GM18520 (cell line): ENCODE measurements around the gene STOML2.
A peak's percentile ranks its signal among the peaks of the same experiment; 100 is the strongest.
"Not testable (repeated sequence)": the region's sequence is repeated elsewhere in the genome, so short reads cannot be mapped to it uniquely, and the experiment has no call there.

Experiments
- ATAC-seq: cut with Tn5 transposase; IDR thresholded peaks from one replicate; pipeline ENCODE4 v1.9.1; 2021; ENCODE audit not compliant: unreplicated experiment

STOML2 gene, protein sequence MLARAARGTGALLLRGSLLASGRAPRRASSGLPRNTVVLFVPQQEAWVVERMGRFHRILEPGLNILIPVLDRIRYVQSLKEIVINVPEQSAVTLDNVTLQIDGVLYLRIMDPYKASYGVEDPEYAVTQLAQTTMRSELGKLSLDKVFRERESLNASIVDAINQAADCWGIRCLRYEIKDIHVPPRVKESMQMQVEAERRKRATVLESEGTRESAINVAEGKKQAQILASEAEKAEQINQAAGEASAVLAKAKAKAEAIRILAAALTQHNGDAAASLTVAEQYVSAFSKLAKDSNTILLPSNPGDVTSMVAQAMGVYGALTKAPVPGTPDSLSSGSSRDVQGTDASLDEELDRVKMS

DNA sequence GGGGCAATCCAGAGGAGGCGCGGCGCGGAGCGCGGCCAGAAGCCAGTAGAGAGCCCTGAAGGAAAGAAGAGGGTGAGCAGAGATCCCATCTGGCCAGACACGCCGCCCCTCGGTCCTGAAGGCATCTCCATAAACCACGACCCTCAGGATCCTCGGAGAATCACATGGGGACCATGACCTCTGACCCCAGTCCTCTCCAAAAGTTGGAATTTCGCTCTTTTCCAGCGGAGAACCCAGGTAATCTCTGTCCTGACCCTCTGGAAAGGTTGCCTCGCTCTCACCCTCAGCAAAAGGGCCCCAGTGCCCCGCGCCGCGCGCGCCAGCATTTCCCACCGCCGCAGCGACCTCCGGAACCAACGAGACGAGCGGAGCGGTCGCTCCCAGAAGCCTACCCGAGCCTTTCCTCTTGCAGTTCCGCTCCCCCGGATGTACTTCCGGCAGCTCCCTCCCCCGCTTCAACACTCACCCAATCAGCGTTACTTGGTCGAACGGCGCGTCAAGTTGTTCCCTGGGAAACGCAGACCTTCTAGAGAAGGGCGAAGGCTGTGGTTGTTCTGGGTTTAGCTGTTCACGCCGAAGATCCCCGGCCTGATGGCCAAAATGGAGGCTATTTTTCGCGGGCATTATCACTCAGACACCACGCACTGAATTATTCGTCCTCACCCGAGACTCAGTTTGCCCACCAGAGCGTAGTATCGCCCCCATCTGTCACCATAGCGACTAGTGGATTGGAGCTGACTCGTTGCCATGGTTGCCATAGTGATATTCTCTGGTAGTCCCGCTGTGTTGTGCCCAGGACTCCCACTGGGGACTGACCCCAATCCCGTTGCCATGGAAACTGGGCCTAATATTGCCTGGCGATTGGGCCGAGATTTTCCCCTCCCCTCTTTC lies at the start of gene STOML2:
TSS of gene STOML2 (minus strand) at position 363 of the 891 bp plus-strand sequence. CDS start at position 326, 37 bp downstream.
- ATAC-seq: peak; percentile 85

DNA sequence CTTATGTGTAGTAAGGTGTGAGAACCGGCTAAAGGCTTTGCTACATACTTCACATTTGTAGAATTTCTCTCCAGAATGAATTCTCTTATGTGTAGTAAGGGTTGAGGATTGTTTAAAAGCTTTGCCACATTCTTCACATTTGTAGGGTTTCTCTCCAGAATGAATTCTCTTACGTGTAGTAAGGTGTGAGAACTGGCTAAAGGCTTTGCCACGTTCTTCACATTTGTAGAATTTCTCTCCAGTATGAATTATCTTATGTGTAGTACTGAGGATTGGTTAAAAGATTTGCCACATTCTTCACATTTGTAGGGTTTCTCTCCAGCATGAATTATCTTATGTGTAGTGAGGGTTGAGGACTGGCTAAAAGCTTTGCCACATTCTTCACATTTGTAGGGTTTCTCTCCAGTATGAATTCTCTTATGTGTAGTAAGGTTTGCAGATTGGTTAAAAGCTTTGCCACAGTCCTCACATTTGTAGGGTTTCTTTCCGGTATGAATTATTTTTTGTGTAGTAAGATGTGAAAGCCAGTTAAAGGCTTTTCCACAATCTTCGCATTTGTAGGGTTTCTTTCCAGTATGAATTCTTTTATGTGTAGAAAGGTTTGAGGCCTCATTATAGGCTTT lies 45.1 kb upstream of the STOML2 start:
- not testable (repeated sequence) for ATAC-seq

DNA sequence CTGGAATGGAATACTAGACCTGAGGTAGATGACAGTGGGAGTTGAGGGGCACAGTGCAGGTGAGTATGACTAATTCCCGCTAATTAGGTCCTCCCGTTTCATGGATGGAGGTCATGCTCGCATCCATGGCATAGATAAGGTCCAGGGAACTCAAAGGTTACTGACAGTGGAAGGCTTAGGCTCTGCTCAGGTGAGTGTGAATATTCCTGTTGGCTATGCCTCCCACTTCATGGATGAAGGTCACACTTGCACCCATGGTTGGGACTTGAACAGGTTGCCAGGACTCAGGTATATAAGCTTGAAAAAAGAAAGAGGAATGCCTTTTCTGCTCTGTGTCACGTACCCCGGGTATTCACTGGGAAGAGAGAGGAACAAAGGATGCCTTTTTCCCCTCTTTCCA lies 39.1 kb upstream of the STOML2 start:
- no peak for ATAC-seq

DNA sequence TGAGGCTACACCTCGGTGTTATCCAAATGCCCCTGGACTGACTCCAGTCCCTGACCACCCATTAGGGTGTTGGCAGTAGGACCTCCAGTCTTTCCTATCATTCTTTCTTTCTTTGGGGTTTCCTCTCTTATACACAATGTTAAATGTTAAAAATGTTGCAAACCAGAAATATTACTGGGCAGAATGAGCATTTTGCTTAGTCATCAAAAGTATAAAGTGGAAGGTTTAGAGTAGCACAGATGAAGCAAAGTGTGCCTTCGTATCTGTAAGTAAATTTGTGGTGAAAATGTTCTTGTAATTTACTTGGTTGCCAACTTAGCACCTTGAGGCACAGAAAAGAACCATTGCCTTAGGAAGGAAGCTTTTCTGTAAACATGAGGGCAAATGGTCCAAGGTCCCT lies 37.2 kb upstream of the STOML2 start:
- ATAC-seq: no peak

DNA sequence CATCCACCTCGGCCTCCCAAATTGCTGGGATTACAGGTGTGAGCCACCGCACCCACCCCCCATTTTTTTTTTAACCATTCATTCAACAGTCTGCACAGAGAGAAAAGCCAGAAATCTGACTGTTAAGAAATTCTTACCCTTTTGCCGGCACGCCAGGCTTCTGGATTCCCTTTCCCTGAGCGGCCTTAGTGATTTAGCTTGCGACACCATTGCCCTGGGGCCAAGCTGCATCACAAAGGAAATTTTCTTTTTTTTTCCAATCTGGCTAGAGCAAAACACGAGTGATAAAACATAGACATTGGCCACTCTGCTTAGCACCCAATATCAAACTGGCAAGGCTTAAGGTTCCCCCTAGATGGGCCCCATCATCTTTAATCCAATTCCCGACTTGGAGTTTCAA lies 33.9 kb upstream of the STOML2 start:
- ATAC-seq: no peak

DNA sequence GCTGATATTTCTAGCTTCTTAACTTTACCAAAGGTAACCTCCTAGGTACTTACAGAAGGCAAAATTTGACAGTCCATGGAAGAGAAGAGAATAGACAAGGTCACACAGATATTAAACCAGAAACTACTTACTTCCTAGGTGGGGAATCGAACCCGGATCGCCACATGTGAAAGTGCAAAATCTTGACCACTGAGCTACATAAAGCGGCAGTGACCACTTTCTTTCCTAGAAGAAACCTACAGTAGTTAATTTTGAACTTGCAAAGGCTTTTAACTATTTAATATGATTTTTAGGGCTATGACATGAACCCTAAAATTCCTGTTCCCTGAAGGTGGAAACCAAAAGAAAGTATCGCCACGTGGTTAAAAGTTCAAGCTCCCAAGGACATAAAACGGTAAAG lies 33.1 kb upstream of the STOML2 start:
- no peak for ATAC-seq

DNA sequence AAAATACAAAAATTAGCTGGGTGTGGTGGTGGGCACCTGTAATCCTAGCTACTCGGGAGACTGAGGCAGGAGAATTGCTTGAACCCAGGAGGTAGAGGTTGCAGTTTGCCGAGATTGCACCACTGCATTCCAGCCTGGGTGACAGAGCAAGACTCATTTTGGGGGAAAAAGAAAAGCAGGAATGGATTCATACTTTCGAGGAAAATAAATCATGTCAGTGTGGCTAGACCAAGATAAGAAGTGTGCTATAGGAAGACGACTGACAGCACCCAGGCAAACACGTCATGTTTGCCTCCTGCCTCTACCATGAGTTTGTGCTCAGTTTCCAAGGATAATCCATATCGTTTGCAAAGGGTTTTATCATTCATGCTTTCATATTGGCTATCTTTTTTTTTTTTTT lies 32.0 kb upstream of the STOML2 start:
- ATAC-seq: no peak

DNA sequence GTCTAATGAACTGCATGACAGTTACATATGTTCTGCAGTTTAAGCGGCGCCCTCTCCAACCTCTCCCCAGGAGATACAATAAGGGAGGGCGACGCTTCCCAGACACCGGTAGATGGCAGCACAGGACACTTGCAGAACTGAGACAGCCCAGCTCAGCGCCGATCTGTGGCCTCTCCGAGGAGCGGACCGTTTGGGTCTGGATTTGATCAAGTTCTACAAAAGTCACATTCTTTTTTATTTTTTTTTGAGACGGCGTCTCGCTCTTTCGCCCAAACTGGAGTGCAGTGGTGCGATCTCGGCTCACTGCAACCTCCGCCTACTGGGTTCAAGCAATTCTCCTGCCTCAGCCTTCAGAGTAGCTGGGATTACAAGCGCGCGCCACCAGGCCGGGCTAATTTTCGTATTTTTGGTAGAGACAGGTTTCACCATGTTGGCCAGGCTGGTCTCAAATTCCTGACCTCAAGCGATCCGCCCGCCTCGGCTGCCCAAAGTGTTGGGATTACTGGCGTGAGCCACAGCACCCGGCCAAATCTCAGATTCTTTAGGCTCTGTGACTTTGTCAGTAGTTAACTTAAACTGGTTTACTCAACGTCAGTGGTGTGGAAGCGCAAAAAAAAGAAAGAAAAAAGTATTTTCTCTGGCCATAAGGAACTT lies 14.1 kb upstream of the STOML2 start:
- ATAC-seq: peak; percentile 41

DNA sequence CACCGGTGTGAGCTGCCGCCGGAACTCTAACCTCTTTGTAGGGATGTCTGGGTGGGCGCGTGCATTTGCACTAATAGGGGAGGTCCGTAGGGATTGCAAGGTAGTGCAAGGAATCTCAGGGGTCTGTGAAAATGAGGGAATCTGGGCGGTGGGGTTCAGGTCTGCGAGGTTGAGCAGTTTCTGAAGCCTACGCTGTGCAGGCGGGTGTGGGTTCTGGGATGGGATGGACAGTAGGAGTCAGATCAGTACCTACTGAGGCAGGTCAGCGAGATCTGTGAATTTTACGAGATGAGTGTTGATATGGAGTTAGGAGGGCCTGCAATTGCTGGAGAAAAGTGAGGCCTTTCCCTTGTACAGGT lies 13.6 kb upstream of the STOML2 start:
- no peak for ATAC-seq

DNA sequence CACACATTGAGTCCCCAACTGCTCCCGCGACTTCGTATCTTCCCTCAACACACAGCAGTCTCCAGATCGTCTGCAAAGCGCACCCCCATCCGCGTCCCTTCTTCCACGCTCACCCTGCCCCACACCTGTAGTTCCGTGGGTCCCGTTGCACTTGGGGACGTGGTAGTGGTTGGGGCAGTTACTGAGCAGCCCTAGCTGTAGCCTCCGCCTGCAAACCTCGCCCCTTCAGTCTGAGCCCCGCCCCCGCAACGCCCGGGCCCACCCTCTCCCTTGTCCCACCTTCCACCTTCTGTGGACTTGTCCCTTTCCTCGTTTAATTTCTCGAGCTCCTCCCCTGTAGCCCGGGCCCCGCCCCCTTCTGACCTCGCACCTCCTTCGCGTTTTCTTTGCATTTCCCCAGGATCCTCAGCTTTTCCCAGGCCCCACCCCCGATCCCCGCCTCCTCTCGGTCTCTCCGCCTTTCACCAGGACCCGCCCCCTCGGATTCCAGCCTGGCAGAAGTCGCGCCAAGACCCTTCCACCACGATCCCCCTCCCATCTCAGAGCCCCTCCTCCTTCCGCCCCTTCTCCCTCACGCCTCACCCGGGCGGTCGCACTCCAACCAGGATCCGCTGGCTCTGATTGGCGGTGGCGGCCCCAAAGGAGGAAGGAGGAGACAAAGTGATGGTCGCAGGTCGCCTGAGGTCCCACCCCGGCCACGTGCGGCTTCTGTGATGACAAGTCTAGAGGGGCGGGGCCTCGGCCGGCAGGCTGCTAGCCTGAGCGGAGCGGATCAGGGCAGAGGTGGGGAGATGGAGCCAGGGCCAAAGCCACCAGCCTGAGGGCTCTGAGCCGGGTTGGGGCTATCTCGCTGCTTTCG lies 13.0 kb upstream of the STOML2 start, which contains the start of gene ATOSB:
TSS of gene ATOSB (minus strand) at position 183 of the 859 bp plus-strand sequence. CDS start 7,588 bp downstream, outside the sequence.
- ATAC-seq: peak; percentile 40

DNA sequence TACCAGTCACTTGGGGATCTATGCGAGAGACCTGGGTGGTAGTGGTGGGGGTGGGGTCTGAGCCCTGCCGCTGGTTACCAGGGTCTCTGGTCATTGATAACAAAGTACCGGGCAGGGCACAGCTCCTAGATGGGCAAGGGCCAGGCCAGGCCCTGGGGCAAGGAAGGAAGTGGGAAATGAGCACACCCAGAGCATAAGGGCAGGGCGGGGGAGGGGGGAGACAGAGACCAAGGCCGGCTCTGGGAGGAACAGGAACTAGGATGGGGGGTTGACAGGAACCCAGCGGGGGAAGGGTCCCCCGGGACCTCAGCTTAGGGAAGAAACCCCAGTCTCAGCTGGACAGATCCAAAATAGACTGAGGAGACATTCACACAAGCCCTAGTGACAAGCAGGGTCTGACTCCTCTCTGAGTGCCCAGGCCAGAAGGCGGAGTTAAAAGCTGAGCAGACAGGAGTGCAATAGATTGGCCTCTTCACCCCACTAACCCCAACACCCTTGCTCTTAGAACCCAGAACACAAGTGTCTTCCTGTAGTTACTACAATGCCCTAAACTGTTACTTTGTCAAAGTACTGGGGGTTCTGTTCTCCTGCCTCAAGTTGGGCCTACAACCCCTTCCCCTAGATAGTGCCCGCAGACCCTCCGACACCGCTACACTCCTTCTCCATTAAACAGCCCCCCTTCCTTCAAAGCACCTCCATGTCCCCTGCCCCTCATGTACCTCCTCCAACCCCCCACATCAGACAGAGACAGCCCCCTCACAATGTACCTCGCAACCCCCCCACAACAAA lies 12.1 kb upstream of the STOML2 start:
- ATAC-seq: no peak

DNA sequence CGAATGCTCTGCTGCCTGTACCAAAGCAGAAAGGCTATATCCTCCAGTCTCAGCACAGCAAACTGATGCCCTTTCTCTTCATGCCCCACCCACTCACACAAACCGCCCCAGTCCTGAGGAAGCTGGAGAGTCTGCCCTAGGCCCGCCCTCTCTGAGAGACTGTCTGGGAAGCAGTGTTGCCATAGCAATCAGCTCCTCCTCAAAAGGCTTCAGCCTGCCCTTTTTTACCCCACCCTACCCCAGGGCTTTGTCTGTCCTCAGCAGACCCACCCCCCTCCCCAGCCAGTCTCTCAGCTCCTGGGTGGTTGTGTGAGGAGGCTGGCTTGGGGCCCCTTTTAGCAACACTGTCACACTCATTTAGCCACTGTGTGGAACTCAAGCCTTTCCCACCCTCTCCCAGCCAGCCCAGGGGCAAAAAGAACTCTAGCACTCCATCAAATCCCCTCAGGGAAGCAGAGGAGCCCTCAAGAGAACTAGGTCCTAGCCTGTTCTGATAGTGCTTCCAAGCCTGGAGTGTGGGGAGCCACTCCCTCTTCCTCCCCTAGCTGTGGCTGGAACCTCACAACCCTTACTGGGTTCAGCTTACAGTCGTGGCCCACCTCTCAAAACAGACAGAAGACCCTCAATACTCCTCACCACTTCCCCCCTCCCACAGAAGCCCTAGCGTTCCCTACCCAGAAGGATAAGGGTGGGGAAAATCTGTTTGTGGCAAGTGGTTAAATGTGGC lies 11.3 kb upstream of the STOML2 start:
- no peak for ATAC-seq

DNA sequence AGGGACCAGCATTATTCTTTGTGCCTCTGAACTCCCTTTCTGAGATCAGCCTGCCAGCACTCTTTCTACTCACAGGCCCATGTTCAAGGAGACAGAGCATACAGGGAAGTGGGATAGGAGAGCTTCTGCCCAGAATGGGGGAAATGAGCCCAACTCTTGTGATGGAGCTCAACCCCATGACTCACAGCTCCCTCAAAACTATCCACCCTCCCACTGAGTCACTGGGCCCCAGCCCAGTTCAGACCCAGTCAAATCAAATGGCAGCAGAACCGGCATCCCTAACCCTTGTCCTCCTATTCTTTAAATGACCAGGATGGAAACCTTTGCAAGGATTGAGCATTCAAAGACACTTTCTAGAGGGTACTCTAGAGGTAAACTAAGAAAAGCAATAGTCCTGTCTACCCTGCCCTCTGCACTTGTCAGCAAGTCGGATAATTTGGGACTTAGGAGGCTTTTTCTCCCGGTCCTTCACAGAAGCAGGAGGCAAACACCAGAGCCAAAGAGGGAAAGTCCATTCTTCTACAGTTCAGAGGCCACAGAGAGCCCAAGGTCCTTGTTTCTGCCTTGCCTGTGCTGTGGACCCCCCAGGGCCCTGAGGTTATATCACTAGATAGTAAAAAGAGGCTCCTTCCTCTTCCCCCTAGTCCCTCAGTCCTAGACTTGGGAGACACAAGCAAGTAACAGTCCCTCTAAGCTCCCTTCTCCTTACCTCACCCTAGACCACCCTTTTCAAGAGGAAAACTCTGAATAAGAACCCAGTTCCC lies 9.5 kb upstream of the STOML2 start:
- ATAC-seq: no peak

DNA sequence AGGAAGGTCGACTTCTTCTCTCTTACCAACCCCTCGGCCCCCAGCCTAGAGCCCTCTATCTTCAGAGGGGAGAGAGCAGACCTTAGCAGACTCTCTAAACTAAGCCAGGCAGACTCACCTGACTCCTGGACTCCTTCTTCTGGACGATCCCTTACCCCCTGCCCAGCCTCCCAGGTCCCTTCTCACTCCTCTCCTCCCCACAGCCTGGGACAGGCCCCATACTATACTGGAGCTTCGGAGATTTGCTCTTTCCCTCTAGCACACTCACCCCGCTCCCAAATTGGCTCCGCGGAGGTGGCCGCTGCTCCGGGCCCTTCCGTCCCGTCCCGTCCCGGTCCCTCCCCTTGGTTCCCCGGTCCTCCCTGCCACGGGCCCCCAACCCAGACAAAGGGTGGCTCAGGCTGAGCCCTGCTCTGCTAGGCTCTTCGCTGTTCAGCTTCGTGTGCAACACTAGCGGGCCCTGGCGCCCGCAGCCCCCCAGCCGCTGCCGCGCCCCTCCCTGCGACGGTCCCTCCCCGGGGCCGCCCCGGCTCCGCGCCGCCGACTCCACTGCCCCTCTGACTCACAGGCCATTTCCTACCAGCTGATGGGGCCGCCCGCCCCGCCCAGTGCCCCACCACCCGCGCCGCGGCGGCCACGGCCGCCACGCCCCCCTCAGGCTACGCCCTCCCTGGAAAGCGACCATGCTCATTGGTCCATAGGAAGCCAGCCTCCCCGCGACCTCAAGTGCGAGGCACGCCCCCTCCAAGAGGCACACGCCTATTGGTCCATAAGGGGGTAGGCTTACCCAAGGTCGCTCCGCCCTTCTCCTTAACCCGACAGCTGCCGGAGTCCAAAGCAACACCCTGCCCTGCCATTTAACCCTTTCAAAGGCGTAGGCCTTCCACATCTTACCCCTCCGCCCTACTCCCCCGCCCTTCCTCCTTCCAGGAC lies 8.3 kb upstream of the STOML2 start:
- peak; percentile 72 for ATAC-seq

DNA sequence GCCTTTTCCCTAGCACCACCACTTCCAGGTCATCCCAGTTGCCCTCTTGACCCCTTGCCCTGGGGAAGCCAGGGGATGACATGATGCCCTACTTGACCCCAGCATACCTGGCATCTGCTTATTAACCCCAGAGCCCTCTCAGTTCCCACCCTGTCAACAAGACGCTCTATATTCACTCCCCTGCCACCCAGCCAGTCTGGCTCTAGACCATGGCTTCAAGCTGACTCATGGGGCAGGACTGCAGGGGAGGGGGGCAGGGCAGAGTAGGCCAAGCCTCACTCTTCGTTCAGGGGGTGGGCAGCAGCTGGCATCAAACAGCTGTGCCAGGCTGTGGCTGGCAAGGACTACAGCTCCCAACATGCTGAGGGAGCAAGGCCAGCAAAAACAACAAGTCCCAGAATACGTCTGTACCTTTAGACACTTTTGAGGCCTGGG lies 7.4 kb upstream of the STOML2 start:
- ATAC-seq: no peak

DNA sequence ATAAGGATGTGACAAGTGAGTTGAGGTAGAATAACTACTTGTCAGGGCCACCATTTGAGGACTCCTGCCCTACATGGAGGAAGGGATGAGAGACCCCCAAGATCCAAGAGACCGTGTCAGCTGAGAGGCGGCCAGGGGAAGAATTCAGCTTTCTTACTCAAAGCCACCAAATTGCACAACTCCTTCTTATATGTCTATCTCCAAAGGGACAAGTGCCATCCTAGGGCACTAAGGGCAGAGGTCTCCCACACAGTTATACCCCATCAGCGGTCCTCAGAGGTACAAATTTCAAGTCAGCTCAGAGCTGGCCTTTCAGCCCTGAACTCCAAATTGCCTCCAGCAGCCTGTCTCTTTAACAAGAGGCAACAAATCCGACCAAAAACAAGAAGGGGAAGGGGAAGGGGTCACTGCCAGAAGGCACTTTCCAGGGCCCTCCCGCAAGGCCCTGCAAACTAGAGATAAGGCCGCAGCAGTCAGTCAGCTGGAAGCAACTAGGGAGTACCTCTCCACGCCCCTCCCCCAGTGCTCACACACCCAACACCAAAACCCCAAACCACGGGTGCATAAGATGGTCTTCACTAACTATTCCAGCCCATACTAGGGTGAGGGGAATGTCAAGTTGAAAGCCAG lies 6.1 kb upstream of the STOML2 start:
- no peak for ATAC-seq
